Inflammatory macrophage treated with lipopolysaccharide for 1 hour (primary cell): ENCODE measurements around the gene RHBDF1.
"Not testable (repeated sequence)": the region's sequence is repeated elsewhere in the genome, so short reads cannot be mapped to it uniquely, and the experiment has no call there.

ENCODE experiments used
- DNase-seq, 2 donors: peaks; one replicate each; pipeline ENCODE4 v3.0.0-alpha.2; 2020 to 2022

RHBDF1 gene

DNA sequence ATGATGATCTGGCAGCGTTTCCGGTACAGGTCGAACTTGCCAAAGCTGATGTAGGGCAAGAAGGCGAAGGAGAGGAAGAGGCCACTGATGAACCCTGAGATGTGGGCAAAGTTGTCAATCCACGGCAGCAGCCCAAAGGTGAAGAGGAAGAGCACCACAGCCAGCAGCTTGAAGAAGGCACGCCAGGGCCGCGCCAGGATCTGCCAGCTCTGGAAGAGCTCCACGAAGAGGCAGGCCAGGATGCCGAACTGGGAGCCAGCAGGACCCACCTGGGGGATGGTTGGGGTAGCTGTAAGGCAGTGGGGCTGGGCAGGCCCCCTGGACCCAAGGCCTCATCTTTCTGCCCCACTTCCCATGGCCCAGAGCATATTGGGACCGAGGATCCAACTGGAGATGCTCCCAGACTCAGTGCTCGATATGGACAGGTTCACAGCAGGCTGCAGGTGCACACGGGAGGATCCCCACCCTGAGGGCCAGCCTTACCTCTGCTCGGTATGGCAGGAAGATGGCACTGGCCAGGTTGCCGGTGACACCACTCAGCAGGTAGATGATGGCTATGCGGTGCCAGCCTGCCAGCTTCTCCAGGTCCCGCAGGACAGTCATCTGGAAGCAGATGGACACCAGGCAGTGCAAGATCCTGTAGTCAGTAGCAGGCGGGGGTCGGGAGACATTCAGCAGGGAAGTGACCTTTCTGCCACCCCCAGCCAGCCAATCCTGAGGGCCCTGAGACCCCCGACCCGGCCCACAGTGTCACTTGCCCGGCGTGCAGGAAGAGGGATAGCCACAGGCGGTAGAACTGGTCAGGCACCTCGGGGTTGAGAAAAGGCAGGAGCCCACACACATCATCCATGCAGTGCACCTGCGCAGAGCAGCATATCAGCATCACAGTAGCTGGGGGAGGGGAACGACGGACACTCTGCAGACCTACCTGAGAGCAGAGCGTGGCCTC lies 13.7 kb downstream of the RHBDF1 start:
- DNase-seq = no peak

DNA sequence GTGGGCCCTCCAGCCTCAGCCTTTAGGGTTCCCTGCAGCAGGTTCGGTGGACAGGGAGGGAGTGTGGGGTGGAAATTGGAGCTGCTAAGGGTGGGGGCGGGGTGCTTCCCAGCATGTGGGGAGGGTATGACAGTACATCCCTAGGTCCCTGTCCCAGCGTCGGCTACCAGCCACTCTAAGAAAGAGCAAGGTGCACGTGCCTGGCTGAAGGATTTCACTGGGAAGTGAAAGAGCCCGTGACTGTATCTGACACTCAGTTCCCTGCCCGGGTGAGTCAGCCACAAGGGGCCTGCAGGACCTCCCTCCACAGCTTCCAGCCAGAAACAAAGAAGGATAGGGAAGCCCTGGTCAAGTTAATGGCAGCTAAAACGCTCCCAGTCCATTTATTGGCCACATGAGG lies 14.7 kb downstream of the RHBDF1 start:
- no peak for DNase-seq

DNA sequence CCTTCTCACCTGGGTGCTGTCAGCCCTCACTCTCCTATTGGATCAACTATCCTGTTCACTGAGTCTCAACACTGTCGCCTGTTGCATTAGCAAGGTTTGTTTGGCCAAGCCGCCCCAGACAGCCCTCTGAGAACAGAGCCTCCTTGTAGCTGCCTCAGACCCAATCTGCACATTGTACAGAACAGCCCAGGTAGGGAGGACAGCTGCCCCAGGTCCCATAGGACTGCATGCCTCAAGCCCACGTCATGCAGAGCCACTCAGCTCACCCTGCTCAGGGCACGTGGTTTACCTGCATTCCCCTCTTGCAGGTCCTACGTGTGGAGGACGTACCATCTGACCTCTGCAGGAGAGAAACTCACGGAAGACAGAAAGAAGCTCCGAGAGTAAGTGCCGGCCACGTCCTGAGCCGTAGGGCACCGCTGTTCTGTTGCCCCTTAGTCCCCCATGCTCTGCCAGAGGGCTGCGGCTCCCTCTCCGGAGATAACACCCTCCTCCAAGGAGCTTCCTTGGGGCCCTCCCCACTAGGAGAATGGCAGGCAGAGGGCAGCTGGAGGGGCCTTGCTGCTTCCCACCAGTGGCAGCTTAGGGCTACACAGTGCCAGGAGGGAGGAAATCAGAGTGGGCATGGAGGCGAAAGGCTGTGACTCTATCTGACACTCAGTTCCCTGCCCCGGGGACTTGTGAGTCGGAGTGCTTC lies 16.1 kb downstream of the RHBDF1 start:
- DNase-seq = no peak

DNA sequence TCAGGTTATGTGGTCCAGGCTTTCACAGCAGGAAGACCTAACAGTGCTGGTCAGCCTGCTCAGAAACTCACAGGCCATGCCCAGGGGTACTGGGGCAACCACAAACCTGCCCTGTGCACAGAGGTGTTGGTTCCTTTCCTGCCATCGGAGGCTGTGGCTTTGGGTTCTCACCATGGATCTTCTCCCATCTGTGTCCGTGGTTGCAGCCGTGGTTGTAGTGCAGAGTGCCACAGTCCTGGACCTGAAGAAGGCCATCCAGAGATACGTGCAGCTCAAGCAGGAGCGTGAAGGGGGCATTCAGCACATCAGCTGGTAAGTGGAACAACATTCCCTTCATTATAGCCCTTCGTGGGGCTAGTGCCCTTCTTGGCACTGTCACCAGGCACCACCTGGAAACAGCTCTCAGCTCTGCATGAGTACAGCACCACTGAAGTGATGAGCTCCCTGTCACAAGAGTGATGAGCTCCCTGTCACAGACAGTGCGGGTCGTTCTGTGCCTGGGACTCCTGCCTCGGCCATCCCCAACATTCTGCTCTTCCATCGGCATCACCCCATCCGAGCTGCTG lies 16.8 kb downstream of the RHBDF1 start:
- no peak for DNase-seq

DNA sequence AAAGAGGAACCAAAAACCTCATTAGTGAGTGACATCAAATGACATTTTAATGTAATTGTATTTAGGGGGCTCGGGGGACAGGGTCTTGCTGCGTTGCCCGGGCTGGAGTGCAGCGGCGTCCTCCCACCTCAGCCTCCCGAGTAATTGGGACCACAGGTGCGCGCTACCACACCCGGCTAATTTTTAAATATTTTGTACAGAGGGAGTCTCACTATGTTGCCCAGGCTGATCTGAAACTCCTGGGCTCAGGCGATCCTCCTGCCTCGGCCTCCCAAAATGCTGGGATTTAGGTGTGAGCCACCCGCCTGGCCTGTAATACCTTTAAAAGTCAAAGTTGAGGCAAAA lies 18.2 kb downstream of the RHBDF1 start:
- DNase-seq = no peak

DNA sequence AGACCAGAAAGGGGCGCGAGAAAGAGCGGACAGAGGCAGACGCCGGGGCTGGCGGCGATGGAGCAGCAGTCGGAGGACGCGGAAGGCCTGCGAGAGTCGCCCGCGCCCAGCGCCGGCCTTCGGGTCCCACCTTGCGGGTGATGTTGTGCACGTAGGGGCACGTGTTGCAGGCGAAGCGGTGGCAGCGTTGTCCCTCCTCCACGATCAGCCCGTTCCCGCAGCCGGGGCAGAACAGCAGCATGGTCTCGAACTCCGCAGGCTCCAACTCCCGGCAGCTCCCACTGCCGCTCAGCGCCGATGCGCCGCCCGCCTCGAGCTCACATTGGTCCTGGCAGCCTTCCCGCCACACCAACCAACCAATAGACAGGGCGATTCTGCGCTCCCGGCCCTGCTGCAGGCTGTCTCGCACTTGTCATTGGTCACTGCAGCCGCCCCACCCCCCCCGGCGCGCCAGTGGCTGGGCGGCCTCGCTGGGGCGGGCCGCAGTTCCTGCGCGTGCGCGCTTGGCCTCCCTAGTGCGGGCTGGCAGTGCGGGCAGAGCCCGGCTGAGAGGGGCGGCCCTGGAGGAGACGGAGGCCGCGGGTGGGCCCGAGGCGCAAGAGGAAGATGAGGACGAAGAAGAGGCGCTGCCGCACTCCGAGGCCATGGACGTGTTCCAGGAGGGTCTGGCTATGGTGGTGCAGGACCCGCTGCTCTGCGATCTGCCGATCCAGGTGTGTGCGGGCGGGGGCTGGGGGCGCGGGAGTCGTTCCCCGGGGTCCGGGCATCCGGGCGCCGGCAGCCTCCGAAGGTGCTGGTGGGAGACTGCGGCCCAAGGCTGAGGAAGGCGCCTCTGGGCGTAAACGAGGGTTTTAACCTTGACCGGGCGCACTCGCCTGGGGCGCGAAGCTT lies 18.8 kb downstream of the RHBDF1 start, which contains the start of the genes POLR3K and SNRNP25:
Gene POLR3K (minus strand): TSS at position 263 of the 891 bp plus-strand sequence. CDS start 22 bp downstream, at position 241.
Gene SNRNP25 (plus strand): TSS at position 483 of the 891 bp plus-strand sequence. CDS start 189 bp downstream, at position 672.
- DNase-seq = peak; percentile 97

DNA sequence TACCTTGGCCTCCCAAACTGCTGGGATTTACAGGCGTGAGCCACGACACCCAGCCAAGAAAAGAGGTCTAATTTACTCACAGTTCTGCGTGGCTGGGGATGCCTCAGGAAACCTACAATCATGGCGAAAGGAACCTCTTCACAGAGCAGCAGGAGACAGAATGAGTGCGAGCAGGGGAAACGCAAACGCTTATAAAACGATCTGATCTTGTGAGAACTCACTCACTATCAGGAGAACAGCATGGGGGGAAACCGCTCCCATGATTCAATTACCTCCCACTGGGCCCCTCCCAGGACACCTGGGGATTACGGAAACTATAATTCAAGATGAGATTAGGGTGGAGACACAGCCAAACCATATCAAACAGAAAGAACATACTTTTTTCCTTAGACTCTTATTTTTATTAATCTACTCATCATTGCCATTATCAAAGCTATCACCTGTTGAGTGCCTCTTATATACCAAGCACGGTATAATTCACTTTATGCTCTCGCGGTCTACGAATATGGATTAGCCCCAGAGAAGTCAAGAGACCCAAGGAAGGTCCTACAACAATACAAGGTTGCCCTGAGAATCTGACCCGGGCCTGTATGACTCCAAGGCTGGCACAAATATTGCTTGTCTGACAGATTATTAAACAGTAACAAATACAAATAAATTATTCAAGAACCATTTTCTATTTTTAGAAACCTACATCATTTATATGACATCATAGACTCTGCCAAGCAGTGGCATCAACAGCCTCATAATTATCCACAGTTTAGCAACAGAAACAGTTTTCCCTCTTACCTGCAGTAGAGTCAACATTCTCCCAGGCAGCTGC lies 21.5 kb downstream of the RHBDF1 start:
- no peak for DNase-seq

DNA sequence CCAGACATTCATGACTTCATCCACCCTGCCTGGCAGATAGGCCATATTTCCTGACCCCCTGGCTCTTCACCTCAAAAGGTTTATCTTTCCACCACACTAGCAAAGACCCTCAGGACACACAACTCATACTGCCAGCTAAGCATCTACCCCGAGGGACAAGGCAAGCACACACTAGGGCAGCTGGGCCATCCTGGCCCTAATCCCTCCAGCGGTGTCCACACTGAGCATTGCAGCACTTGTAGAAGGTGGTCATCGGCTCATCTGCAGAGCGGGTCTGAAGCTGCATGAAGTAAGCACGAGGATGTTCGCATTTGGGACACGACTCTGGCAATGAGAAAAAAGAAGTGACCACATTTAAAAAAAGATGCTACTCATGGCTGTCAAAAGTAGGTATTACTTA lies 25.2 kb downstream of the RHBDF1 start:
- no peak for DNase-seq

DNA sequence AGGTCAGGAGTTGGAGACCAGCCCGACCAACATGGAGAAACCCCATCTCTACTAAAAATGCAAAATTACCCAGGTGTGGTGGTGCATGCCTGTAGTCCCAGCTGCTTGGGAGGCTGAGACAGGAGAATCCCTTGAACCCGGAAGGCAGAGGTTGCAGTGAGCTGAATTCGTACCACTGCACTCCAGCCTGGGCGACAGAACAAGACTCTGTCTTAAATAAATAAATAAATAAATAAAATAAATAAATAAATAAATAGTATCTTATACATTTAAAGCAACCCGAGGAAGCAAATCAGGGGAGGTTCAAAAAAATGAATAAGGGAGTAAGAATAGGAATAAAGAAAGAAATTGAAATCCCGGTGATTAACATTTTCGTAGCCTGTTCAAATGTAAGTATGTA lies 25.9 kb downstream of the RHBDF1 start:
- DNase-seq = not testable (repeated sequence)

DNA sequence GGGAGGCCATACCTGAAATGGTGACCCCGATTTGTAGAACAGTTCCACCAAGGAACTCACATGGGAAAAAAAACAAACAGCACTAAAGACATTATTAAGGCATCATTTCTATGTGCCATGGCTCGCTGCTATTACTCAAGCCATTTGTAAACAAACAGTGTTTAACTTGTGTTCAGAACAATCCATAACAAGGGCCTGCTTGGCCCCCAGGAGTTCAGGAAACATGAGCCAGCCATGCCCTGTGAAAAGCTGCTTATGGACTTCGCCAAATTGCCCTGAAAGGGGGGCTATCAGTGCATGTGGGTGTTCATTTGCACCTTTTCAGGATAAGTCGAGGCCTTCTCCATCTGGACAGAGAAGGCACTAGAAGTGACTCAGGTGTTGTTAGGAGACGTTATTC lies 27.0 kb downstream of the RHBDF1 start:
- DNase-seq = no peak

DNA sequence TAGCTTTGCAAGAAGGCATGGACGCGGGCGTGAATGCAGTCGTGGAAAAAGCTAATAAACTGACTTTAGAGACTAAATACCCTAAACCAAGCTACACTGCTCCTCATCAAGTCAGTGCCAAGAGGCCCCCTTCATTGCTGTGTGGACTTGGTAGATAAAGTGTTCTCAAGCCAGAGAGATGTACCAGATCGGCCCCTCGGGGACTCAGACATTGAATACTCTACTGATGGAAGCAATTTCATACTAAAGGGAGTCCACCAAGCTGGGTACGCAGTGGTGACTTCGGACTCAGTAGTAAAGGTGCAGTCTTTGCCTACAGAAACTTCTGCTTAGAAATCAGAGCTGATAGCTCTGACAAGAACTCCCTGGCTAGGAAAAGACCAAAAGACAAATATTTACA lies 27.8 kb downstream of the RHBDF1 start:
- DNase-seq = no peak

DNA sequence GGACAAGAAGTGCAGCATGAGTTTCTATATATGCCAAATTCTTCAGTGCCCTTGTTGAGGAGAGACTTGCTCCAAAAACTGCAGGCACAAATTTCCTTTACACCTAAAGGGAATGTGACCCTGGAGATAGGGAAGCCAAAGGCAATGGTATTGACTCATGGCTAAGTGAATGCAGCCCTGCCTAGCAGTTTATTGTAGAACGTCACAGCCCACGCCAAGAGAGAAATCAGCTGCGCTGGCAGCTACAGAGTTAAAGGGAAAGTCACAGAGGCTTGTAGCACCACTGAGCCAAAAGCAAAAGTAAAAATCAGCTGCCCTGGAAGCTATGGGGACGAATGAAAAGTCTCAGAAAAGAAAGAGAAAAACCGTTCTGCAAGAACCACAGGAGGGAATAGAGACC lies 29.1 kb downstream of the RHBDF1 start:
- DNase-seq = no peak

DNA sequence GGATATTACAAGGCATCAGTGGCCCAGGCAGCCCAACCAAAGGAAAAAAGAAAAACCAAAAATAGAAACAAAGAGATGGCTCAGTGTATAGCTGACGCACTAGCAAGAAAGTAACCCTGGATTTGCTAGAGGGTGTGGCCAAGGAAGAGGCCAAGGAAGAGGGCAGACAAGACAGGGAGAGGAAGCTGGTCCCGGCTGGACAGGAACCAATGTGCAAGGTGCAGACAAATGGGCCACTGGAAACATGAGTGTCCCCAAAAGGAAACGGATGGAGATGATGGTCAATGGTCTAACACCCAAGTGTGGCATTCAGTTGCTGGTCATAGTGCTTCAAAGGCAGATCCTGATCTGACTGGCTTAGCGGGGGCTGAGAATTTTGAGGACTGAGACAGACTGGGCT lies 29.7 kb downstream of the RHBDF1 start:
- no peak for DNase-seq

DNA sequence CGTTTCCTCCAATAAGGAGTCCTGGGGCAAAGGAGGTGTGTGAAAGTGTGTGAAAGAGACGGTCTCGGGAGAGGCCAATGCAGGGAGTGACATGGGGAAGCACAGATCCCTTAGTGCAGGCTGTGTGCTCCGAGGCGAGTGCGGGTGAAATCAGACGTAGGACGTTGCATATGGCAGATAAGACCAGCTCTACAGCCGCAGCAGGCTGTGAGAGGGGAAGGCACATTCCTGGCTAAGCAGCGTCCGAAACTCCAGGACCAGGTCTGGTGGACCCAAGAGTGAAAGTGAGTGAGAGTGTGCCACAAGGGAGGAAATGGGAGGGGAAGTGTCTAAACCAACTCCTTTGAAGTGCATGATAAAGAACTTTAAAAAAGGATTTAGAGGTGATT lies 30.4 kb downstream of the RHBDF1 start:
- no peak for DNase-seq

DNA sequence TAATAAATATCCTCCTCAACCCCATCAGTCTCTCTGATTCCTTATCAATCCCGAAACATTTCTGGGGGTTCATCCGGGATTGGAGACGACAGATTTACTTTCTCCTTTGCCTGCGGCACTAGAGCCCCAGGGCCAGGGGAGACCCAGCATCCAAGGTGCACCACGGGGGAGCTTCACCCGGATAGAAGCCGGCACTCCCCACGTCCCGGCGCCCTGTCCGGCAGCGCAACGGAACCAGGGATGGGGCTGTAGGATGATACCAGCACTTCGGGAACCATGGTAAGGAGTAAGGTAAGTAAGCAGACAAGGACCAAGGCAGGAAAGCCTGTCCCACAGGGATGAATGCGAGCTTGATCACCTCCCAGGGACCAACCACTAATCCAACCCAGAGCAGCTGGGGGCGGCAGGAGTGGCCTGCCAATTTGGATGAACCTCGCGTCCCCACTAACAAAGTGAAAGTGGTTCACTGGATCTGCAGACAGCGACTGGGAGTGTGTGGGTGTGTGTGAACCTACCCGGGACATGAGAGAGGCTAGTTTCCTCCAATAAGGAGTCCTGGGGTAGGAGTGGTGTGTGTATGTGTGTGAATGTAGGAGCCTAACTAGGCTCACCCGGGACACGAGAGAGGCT lies 30.9 kb downstream of the RHBDF1 start:
- DNase-seq = no peak

DNA sequence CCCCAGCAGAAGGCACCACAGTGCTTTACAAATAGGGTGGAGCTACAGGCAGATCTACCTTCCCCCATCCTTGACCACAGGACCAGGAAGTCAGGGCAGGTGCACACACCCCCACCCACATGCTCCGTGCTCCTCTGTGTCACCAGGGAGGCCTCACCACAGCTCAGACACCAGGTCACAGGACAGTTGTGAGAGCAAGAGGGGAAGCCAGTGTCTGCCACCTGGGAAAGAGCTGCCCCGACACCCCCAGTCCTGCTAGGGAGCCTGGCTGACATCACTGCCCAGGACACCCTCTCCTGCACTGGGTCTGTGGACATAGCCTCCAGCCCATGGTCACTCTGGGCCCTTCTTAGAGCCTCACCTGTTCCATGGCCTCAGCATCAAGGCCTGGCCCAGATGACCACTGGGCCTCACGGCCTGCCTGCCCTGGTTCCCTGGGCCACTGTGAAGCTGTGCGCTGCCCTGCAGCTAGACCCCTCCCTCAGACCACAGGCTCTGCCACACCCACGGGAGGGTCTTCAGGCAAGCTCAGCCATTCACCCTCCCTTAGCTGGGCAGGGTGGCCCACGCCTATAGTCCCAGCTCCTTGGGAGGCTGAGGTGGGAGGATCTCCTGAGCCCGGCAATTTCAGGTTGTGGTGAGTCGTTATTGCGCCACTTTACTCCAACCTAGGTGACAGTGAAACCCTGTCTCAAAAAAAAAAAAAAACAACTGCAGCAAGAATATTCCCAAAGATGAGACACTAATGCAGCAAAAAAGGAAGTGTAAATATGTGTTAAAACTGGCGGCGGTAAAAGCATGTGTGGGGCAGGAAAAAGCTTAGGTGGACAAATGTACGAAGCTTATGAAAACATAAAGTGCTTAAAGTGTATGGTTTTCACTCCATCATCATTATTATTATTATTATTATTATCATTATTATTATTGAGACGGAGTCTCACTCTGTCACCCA lies 33.2 kb downstream of the RHBDF1 start:
- DNase-seq = no peak

DNA sequence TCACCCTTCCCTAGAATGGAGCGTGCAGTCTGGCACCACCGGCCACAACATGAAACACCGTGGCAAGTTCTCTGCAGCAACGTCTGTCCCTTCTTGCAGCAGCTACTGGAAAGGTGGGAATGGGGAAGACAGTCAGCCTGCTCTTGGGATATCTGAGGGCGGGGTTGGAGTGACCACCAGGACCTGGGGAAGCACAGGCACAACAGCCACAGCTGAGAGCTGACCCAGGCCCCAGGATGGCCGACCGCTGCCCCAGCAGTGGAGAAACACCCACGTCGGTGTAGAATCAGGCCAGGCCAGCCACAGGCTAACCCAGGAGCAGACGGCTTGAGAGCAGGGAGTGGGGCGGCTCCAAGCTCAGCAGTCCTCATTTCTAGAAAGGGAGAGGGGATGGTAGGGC lies 34.2 kb downstream of the RHBDF1 start:
- DNase-seq = not testable (repeated sequence)

DNA sequence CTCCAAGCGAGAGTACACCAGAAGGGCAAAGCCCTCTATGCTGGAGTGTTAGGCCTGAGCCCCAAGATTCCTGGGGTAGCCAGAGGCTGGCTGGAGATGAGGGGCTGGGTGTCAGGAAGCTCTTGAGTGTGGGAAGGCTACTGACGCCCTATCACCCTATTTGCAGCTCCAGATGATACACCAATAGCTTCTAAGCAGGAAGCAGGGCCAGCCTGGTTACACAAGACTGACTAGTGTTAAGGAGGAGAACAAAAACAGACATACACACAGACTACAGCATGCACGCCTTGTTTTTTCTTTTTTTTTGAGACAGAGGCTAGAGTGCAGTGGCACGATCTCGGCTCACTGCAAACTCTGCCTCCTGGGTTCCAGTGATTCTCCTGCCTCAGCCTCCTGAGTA lies 34.9 kb downstream of the RHBDF1 start:
- peak; percentile 43 to 64 for DNase-seq

DNA sequence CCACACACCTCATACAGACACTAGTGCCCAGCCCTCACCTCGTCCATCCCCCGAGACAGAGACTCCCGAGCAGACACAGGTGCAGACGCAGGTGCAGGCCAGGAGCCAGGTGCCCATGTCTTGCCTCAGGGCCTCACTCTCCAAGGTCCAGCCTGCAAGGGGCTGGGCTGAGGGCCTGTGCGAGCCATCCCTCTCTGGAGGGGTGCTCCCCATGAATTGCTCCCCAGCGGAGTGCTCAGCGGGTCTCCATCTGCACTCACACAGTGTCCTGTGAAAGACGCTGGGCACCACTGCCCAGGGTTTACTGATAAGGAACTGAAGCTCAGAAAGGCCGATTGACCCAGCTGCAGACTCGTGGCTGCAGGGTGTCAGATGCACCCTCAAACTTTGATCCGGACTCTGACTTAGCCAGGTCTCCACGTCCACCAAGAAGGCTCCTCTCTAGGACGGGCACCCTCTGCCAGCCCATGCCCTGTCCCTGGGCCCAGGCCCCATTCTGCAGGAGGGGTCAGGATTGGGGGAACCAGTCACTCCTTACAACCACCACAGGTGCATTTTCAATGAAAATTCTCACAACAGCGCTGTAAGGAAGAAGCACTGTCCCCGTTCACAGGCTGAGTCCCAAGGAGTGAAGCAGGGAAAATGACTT lies 36.0 kb downstream of the RHBDF1 start:
- no peak for DNase-seq
